GM10266 (cell line): Measurements from ENCODE around the gene RAB31.

Experiments
- DNase-seq: peaks from one replicate; pipeline ENCODE4 v3.0.0; 2012; ENCODE audit errors: extremely low spot score
- TF ChIP-seq, protein P1 (sequence below): IDR thresholded peaks from 2 replicates; pipeline ENCODE4 v1.5.1; 2012; ENCODE audit warnings: mild to moderate bottlenecking, low read depth; ENCODE audit not compliant: control insufficient read depth, insufficient read depth; ENCODE audit errors: missing control alignments

Gene RAB31

DNA sequence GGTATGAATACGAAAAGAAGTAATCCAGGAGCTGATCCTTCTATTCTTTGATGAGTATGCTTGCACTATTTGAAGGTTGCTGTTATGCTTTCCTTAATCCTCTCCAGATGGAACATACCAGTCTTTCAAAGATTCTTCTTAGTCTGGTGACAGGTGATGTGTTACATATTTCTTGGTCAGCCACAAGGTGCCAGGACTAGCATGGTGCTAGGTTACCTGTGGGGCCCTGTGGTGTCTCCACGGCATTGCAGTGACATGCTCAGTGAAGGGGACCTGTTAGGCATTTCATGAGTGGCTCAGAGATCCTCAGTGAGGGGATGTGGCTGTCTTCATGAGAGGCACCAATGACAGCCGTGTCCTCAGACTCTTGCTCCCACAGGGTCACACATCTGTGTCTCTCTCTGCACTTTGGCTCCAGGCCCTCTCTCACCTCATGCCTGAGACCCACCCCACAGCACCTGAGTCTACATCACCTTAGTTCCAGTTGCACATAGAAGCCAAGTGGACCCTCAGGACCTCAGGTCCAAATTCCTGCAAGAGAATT is 13.1 kb upstream of the RAB31 start:
- TF ChIP-seq, protein P1, sequence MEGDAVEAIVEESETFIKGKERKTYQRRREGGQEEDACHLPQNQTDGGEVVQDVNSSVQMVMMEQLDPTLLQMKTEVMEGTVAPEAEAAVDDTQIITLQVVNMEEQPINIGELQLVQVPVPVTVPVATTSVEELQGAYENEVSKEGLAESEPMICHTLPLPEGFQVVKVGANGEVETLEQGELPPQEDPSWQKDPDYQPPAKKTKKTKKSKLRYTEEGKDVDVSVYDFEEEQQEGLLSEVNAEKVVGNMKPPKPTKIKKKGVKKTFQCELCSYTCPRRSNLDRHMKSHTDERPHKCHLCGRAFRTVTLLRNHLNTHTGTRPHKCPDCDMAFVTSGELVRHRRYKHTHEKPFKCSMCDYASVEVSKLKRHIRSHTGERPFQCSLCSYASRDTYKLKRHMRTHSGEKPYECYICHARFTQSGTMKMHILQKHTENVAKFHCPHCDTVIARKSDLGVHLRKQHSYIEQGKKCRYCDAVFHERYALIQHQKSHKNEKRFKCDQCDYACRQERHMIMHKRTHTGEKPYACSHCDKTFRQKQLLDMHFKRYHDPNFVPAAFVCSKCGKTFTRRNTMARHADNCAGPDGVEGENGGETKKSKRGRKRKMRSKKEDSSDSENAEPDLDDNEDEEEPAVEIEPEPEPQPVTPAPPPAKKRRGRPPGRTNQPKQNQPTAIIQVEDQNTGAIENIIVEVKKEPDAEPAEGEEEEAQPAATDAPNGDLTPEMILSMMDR = no peak
- no peak for DNase-seq

DNA sequence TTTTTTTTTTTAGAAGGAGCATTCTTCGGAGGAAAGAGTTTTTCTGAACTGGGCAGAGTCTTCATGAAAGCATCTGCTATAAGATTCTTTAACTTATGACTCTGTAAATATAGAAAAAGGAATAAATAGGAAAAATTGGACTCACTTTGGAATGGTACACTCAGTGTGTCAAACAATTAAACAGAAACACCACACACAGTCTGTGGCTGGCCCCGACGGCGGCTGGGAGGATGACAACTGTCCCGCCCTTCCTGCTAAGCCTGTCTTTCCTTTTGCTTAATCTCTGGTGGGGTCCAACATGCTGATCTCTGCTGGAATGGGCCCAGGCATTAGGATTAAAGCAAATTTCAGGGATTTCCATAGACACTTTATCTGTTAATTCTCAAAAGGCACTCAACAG is 12.5 kb upstream of the RAB31 start:
- DNase-seq = no peak
- TF ChIP-seq, protein P1 = no peak

DNA sequence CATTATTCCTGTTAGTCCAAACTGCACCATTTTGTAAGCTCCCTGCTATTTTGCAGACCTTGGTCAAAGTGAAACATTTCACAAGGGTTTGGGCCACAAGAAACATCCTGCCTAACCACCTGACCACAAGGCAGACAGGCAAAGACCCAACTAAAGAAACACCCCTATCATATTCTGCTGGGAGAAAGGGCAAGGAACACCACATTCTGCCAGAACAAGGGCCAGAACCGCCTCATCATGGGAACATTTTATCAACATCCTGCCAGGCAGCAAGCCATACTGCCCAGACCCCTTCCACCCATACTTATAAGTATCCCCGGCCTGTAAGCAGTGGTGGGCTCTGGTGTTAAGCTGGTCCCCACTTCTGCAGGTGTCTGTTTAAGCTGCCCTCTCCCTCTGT is 12.0 kb upstream of the RAB31 start:
- TF ChIP-seq, protein P1 = no peak
- no peak for DNase-seq

DNA sequence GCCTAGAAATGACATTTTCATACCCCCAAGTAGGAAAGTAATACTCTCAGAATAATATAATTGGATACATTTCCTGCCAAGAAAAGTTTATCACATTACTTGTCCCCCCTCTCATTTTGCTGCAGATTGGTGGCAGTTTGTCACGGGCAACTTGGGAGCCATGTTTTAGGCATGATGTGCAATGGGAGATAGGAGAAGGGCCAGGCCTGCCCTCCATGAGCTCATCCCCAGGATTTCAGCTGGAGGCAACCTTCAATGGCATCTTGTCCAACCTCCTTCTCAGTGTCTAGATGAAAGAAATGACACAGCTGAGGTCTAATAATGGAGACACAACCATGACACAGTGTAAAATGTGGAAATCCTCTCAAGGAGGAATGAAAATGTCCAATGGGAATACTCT is 11.4 kb upstream of the RAB31 start:
- DNase-seq = no peak
- TF ChIP-seq, protein P1 = no peak

DNA sequence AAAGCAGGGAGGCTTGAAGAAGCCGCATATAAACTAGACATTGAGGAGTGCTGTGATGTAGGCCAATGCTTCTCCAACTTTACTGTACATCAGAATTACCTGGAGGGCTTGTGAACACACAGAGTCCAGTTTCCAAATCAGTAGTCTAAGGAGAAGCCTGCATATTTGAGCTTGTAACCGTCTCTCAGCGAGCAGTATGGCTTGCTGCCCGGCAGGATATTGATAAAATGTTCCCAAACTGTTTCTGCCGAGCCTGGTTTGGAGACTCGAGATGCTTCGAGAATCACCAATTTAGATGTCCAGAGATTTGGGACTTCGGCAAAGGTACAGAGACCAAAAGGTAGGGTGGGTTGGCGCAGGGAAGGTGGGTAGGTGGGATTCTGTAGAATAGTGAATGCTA is 11.0 kb upstream of the RAB31 start:
- TF ChIP-seq, protein P1 = no peak
- no peak for DNase-seq

DNA sequence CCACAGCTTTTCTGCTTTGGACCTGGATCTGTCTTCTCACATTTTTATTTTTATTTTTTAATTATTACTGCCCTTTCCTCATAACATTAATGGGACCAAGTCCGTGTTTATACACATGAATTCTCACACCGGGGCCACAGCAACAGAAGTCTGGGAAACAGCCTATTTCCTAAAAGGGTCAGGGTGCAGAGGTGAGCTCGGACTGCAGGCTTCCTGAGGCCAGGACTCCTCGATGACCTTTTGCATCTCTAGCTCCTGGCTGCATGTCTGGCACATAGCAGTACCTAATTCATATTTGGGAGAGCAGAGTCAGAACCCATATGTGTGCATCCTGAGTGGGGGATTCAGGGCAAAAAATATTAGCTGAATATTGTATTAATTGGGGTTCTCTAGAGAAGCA is 9.6 kb upstream of the RAB31 start:
- TF ChIP-seq, protein P1 = no peak
- no peak for DNase-seq

DNA sequence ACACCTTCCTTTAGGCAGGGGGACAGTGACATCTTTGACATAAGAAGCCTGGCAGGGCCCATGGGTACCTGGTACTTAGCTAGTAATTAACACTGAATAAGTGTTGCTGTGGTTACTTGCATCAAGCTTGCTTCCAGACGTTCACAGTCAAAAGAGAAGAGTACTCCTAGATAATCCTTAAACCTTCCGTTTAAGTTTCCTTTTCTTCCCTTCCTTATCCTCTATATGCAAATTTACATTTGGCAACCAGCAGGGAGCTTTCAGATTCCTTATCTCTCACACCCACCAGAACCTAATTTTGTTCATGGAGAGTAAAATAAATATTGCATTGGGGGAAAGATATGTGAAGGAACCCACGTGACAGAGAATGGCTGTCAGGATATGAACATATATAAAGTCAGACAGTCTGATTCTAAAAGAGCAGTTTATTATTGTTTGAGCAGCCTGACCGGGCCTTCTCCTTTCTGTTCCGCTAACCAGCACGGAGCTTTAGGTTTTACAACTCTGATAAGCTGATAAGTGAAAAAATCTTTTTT is 7.8 kb upstream of the RAB31 start:
- TF ChIP-seq, protein P1 = no peak
- no peak for DNase-seq
